ENCODE results near the gene HTR2B. TPM values are rescaled to one million over a fixed set of nuclear protein-coding genes. Genes with fewer than 3 reads are reported as not detected.

Gene HTR2B
- total and polyA plus RNA-seq, 7 donors: 0.23 to 18.3 (median 7.6) TPM; not detected in 1

GRCh38 chr2:231133365-231134099, 8.7 kb upstream of the HTR2B start:
- Histone ChIP-seq H3K4me1 (peaks cover 0 to 38% (median 6%) of the 10 kb centered on the region in 4 donors), H3K27ac (no peak overlapping the region), H3K36me3 (no peaks in the 10 kb centered on the region), H3K9me3 (no peaks in the 10 kb centered on the region), H3K4me3 (no peak overlapping the region), H3K27me3 (no peaks in the 10 kb centered on the region)
- intact Hi-C loops (cut with DNase I): no loop called here
- no peak for DNase-seq
- TF ChIP-seq POLR2AphosphoS5 (IDR thresholded peaks at IDR 0.05) (no peak), CTCF (IDR thresholded peaks at IDR 0.05) (no peak), POLR2A (IDR thresholded peaks at IDR 0.05) (no peak), EP300 (IDR thresholded peaks at IDR 0.05) (no peak)
- WGBS, 2 donors: 91 to 94% methylated on average over 1 of the region's 1 CpG

GRCh38 chr2:231132129-231132528, 7.3 kb upstream of the HTR2B start:
- Histone ChIP-seq H3K36me3 (no peaks in the 10 kb centered on the region), H3K4me1 (peaks cover 0 to 34% (median 8%) of the 10 kb centered on the region in 4 donors), H3K27me3 (no peaks in the 10 kb centered on the region), H3K9me3 (no peaks in the 10 kb centered on the region), H3K4me3 (no peak overlapping the region), H3K27ac (no peak overlapping the region)
- intact Hi-C loops (cut with DNase I): no loop called here
- no peak for TF ChIP-seq EP300 (IDR thresholded peaks at IDR 0.05)
- TF ChIP-seq POLR2A (IDR thresholded peaks at IDR 0.05): no peak
- TF ChIP-seq POLR2AphosphoS5 (IDR thresholded peaks at IDR 0.05): no peak
- TF ChIP-seq CTCF (IDR thresholded peaks at IDR 0.05): no peak
- WGBS, 2 donors: 91 to 93% methylated on average over 1 of the region's 1 CpG
- no peak for DNase-seq

GRCh38 chr2:231130336-231131056, 5.7 kb upstream of the HTR2B start:
- Histone ChIP-seq H3K27me3 (no peaks in the 10 kb centered on the region), H3K4me1 (peaks cover 0 to 46% (median 8%) of the 10 kb centered on the region in 4 donors), H3K36me3 (no peaks in the 10 kb centered on the region), H3K27ac (no peak overlapping the region), H3K4me3 (no peak overlapping the region), H3K9me3 (no peaks in the 10 kb centered on the region)
- no peak for DNase-seq
- WGBS, 2 donors: 90 to 92% methylated on average over 6 of the region's 6 CpGs
- no peak for TF ChIP-seq POLR2A (IDR thresholded peaks at IDR 0.05)
- TF ChIP-seq POLR2AphosphoS5 (IDR thresholded peaks at IDR 0.05): no peak
- no peak for TF ChIP-seq CTCF (IDR thresholded peaks at IDR 0.05)
- no peak for TF ChIP-seq EP300 (IDR thresholded peaks at IDR 0.05)
- intact Hi-C loops (cut with DNase I): no loop called here

GRCh38 chr2:231129216-231129615, 4.4 kb upstream of the HTR2B start:
- no peaks in the 10 kb centered on the region for H3K27me3 ChIP-seq
- no peaks in the 10 kb centered on the region for H3K9me3 ChIP-seq
- DNase-seq: no peak
- intact Hi-C loops (cut with DNase I): no loop called here
- H3K4me1 ChIP-seq: peaks cover 0 to 47% (median 8%) of the 10 kb centered on the region in 4 donors
- no peak overlapping the region for H3K4me3 ChIP-seq
- no peak overlapping the region for H3K27ac ChIP-seq
- 94 to 95% methylated on average over 1 of the region's 1 CpG for WGBS, 2 donors
- no peak for TF ChIP-seq POLR2AphosphoS5 (IDR thresholded peaks at IDR 0.05)
- no peak for TF ChIP-seq EP300 (IDR thresholded peaks at IDR 0.05)
- TF ChIP-seq CTCF (IDR thresholded peaks at IDR 0.05): no peak
- no peak for TF ChIP-seq POLR2A (IDR thresholded peaks at IDR 0.05)
- no peaks in the 10 kb centered on the region for H3K36me3 ChIP-seq
